ENCODE measurements around the gene PSME3.
"Not testable (repeated sequence)": the region's sequence is repeated elsewhere in the genome, so short reads cannot be mapped to it uniquely, and the experiment has no call there.

Gene PSME3

GRCh38 chr17:42872251-42872965, 39.2 kb downstream of the PSME3 start:
- no peak for TF ChIP-seq CTCF (IDR thresholded peaks at IDR 0.05; ENCODE audit: insufficient read depth, missing control alignments)
- FAIRE-seq (no peak), DNase-seq (ENCODE audit: insufficient read length, low spot score) (no peak)

- no peak for FAIRE-seq
These were observed 40.1 kb downstream of the PSME3 start for GRCh38 chr17:42873315-42873714.

GRCh38 chr17:42873932-42874695, 40.9 kb downstream of the PSME3 start:
- FAIRE-seq; DNase-seq (ENCODE audit: insufficient read length, low spot score): not testable (repeated sequence)

More at GRCh38 chr17:42873315-42873714, 40.1 kb downstream of the PSME3 start:
- no peak for TF ChIP-seq CTCF (IDR thresholded peaks at IDR 0.05; ENCODE audit: insufficient read depth, missing control alignments)
- DNase-seq (ENCODE audit: insufficient read length, low spot score) = no peak

- no peak for FAIRE-seq
- DNase-seq (ENCODE audit: insufficient read length, low spot score) = no peak
- TF ChIP-seq CTCF (IDR thresholded peaks at IDR 0.05; ENCODE audit: insufficient read depth, missing control alignments) = no peak
These were observed 43.8 kb downstream of the PSME3 start for GRCh38 chr17:42877037-42877436.

- FAIRE-seq = no peak
- no peak for TF ChIP-seq CTCF (IDR thresholded peaks at IDR 0.05; ENCODE audit: insufficient read depth, missing control alignments)
- no peak for DNase-seq (ENCODE audit: insufficient read length, low spot score)
These were observed 45.1 kb downstream of the PSME3 start for GRCh38 chr17:42878123-42878880.

GRCh38 chr17:42878924-42879595, 45.9 kb downstream of the PSME3 start:
- DNase-seq (ENCODE audit: insufficient read length, low spot score) (no peak), FAIRE-seq (no peak)
- no peak for TF ChIP-seq CTCF (IDR thresholded peaks at IDR 0.05; ENCODE audit: insufficient read depth, missing control alignments)

GRCh38 chr17:42879596-42879985, 46.4 kb downstream of the PSME3 start:
- FAIRE-seq = no peak
- TF ChIP-seq CTCF (IDR thresholded peaks at IDR 0.05; ENCODE audit: insufficient read depth, missing control alignments) = no peak
- no peak for DNase-seq (ENCODE audit: insufficient read length, low spot score)

Data from D721Med (cell line).